Measurements from ENCODE around the gene KNG1.

DNA sequence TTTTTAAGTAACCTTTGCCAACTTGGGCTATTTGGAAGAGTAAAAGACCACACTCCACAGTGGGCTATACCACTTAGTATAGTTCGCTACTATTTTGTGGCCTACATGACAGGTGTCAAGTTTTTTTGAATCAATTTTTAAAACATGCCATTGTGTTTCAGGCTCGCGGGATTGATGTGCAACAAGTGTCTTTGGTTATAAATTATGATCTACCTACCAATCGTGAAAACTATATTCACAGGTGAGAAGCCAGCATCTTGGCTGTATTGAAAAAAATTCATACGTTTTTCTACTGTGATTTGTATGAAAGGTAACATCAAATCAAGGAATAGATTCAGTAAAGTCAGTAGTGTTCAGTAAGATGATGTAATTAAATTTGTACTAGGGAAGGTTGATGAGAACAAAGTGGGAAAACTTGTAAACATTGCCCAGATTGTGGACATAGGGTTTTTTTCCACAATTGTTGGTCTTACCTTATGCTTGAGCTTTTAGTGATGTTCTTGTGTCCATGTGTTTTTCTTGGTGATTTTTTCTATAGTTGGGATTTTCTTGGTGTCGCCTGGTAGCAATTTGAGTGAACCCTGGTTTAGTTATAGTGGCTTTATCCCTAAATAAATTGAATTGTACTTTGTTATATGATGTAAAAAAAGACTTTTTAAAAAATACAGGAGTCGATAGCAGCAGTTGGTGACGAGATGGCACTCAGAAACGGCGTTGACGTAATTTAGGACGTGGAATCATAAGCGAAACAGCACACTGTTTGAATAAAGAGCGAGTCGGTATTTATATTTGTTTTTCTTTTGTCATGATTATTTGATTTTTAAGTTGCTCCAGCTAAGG lies 70.7 kb downstream of the KNG1 start:
- TF ChIP-seq, protein P1, sequence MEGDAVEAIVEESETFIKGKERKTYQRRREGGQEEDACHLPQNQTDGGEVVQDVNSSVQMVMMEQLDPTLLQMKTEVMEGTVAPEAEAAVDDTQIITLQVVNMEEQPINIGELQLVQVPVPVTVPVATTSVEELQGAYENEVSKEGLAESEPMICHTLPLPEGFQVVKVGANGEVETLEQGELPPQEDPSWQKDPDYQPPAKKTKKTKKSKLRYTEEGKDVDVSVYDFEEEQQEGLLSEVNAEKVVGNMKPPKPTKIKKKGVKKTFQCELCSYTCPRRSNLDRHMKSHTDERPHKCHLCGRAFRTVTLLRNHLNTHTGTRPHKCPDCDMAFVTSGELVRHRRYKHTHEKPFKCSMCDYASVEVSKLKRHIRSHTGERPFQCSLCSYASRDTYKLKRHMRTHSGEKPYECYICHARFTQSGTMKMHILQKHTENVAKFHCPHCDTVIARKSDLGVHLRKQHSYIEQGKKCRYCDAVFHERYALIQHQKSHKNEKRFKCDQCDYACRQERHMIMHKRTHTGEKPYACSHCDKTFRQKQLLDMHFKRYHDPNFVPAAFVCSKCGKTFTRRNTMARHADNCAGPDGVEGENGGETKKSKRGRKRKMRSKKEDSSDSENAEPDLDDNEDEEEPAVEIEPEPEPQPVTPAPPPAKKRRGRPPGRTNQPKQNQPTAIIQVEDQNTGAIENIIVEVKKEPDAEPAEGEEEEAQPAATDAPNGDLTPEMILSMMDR (IDR thresholded peaks at IDR 0.05; ENCODE audit: extremely low read depth in 1 of 2, insufficient read depth in 1 of 2, low read depth in 1 of 2, low read length in 2 of 2), result no peak
- no peak for TF ChIP-seq POLR2AphosphoS5 (IDR thresholded peaks at IDR 0.05; ENCODE audit: insufficient read depth, low read depth, low read length)
- no peak for TF ChIP-seq EZH2 (IDR thresholded peaks at IDR 0.05; ENCODE audit: borderline replicate concordance, low read depth, low read length, severe bottlenecking)
- TF ChIP-seq POLR2A (IDR thresholded peaks at IDR 0.05; ENCODE audit: low read depth, low read length), result peak; percentile 57

Measured in endothelial cell of umbilical vein (primary cell).